NCI-H524 treated with DMSO at 0.1 percent for 48 hours (cell line): ENCODE measurements around the gene KIF26A.

Source experiments
- DNase-seq: peaks from one replicate; lab custom pipeline; 2025; lab: John Stamatoyannopoulos, UW

KIF26A gene

DNA sequence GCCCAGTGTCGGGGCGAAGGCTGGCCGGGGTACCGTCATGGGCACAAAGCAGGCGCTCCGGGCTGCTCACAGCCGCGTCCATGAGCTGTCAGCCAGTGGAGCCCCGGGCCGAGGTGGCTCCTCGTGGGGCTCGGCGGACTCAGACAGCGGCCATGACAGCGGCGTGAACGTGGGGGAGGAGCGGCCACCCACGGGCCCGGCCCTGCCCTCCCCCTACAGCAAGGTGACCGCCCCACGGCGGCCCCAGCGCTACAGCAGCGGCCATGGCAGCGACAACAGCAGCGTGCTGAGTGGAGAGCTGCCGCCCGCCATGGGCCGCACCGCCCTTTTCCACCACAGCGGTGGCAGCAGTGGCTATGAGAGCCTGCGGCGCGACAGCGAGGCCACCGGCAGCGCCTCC, 39.0 kb downstream of the KIF26A start:
- no peak for DNase-seq

DNA sequence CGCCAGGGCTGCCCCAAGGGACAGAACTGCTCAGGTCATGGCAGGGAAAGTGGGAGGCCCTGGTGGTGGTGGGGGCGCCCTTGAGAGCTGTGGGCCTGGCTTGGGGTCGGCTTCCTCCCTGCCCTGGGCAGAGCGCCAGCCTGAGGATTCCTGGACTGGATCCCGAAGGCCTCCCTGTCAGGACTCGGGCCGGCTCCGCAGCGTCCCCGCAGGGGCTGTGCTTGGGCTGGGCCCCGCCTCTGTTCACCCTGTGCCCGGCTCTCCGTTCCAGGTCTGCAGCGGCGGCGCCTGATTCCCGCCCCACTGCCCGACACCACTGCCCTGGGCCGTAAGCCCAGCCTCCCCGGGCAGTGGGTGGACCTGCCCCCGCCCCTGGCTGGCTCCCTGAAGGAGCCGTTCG, 39.9 kb downstream of the KIF26A start:
- DNase-seq, result no peak

DNA sequence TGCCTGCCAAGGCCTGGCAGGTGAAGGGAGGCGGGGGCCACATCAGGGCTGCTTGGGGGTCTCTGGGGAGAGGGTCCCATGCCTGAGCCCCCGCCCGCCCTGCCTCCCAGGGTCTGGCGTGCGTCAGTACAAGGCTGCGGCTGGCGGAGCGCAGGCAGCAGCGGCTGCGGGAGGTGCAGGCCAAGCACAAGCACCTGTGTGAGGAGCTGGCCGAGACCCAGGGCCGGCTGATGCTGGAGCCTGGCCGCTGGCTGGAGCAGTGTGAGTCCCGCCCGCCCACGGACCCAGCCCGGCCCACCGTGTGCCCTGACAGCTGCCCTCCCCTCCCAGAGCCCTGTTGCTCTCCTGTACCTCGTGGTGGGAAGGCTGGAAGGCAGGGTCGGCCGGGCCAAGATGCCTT, 40.7 kb downstream of the KIF26A start:
- DNase-seq, result no peak

DNA sequence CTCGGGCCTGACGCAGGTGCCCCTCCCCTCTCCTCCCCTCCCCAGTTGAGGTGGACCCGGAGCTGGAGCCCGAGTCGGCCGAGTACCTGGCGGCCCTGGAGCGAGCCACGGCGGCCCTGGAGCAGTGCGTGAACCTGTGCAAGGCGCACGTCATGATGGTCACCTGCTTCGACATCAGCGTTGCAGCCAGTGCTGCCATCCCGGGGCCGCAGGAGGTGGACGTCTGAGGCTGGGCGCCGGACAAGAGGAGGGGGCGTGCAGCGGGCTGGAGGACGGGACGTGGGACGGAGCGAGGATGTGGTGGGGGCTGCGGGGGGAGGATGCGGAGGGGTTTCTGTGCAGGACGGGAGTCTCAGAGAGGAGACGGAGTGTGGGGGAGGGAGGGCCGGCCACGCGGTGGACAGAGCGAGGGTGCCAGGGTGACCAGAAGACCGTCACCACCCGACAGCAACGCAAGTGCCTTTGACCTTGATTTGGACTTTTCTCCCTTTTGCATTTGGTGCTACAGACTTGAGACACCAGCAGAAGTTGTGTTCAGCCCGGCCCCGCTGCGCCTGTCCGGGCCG, 41.3 kb downstream of the KIF26A start:
- no peak for DNase-seq

DNA sequence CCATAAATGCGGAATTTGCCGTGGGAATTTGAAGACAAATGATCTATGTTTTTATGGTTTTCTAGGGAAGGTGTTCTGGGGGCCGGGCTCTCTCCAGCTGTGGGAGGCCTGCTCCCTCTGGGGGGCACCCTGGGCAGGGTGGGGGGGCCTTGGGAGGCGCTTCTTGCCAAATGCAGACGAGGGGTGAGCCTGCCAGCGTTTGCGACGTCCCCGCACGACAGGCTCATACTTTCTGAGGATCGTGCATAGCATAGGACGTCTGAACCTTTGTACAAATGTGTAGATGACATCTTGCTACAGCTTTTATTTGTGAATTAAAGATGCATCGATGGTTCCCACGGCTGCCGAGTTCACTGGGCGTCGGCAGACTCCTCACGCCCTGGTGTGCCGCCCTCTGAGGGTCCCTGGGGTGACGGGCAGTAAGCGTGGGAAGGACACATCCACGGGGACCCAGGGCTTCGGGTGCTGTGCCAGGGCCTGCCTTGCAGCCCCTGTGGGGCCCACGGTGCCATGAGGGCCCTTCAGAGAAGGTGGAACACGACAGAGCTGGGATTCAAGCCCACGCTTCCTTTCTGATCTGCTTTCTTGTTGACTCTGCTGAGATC, 42.3 kb downstream of the KIF26A start:
- no peak for DNase-seq

DNA sequence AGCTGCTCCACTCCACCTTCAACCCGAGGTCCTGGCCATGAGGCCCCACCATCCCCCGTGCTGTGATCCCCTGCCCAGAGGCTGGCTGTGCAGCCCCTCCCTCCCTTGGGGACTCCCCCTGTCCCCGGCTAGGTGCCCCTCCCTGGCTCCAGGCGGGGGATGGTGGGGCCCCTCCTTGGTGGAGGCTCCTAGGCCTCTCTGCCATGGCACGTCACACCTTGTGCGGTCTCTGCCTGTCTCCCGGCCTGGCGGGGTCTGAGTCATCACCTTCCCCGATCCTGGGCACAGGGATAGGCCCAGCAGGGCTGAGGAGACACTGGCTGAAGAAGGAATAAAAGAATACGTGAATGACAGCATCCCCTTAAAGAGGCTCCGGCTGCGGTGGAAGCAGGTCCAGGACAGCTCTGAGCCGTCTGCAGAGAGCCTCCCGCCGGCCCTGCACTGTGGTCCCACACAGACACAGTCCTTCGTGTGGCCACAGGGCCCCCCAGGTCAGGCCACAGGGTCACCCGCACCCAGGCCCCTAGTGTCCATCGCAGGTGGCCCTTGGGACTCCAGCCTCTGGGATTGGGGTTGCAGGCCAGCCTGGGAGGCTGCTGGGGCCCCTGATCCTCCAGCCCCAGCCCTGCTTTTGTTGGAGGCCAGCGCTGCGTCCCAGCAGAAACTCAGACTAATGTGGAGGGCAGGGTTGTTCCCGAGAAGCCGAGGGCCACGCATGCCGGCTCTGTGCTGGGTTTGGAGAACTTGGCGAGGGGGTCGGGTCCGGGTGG, 43.6 kb downstream of the KIF26A start:
- no peak for DNase-seq

DNA sequence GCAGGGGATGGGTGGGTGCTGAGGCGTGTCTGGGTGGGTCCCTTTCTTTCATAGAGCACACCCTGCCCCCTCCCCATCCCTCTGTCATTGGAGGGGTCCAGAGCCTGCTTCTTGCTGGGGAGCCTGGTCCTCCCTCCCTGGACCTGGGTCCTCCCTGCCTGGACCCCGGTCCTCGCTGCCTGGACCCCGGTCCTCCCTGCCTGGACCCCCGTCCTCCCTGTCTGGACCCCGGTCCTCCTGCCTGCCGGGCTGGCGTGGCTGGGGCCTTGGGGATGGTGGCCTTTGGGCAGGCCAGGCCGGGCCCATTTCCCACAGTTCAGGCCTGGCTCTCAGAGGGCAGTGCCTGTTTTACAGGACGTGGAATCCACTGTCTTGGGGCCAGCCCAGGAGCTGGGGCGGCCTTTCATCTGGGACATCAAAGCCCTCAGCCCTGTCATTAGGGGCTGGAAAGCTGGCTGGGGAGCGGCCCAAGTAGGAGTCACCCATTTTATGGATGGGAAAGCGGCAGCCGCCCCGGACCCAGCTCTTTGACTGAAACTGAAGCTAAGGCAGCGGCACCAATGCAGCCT, 44.6 kb downstream of the KIF26A start:
- no peak for DNase-seq

DNA sequence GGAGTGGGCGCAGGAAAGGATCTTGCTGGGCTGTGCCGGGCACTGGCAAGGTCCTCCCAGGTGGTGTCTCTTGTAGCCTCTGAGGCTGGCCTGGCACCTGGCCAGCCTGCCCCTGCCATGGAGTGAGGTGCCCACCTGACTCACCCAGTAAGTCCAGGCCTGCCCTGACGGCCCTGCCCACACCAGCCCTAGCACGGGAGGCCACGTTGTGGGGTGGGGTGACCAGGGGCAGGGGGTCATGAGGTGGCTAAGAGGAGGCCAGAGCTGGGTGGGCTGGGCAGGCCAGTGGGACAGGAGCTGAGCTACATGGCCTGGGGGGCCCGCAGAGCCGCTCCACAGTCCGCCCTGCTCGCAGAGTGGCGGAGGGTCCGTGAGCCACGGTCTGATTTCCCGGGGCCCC, 45.4 kb downstream of the KIF26A start:
- no peak for DNase-seq

DNA sequence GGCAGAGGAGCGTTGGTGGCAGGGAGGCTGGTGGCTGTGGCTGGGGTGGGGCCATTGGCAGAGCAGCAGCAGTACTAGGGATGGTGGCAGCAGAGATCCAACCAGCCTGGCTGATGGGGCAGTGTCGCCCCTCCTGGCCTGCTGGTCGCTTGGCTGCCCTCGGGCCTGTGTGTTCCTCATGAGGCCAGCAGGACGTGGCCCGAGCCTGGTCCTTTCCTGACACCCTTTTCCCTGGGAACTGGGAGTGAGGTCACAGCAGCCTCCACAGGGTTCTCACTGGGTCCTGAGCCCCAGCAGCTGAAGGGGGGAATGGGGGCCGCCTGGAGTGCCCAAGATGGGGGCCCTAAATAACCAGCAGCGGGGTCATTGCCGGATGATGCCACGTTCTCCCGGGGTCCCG, 46.1 kb downstream of the KIF26A start:
- no peak for DNase-seq

DNA sequence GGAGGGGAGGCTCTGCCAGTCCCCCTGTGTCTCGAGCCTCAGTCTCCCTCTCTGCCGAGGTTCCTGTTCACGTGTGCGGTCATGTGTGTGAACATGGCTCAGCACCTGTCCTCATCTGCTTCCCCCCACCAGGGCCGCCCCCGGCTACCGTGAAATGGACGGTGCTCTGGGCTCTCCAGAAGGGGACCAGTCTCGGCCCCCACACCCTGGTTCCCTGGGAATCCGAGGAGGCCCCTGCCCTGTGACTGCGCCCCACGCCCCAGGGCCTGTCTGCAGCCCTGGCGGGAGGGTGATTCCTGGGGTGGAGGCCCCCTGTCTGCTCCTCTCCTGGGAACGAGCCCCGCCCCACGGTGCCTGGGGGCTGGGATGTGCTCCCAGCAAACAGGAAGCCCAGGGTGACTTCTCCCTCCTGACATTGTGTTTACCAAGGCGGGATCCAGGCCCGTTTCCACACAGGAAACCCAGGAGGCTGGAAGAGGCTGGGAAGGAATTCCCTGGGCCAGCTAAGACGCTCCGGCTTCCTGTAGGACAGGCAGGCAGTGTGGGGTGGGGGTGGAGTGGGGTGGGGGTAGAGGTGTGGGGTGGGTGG, 46.6 kb downstream of the KIF26A start:
- no peak for DNase-seq

DNA sequence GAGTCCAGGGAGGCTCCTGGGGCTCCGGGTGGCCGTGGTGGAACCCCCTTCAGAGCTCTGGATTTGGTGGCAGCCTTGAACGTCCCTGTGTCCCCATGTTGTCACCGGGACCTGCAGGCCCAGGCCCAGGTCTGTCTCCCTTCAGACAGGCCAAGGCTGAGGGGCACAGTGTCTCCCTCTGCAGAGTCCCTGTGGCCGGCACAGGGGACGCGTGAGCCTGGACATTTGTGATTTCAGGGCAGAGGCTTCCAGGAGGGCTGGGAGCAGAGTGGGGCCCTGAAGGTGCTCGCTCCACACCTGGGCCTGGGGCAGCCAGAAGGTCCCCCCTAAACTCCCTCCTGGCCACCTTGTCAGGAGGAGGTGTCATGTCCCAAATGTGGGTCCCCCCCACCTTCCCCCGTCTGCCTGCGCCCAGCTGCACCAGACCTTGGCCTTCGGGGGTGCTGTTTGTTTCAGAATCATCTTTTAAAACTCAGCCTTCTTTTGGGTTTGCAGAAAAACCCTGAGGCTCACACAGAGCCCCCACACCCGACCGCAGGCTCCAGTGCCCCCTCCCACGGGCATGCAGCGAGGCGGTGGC, 47.6 kb downstream of the KIF26A start:
- no peak for DNase-seq

DNA sequence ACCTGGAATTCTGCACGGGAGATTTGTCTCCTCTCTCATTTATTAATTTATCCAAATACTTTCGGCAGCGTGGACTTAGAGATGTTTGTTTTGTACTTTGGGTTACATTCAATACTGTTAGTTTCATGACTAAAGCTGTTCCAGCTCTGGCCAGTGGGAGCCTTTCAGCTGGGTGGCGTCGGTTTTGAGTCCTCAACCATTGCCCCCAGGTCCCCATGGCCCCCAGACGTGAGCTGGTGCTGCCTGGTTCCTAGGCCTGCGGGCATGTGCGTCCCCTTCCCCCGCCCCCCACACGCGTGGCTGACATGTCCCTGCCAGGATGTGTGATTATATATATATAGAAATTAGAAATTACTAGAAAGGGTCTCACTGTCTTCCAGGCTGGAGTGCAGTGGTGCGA, 48.2 kb downstream of the KIF26A start:
- no peak for DNase-seq

DNA sequence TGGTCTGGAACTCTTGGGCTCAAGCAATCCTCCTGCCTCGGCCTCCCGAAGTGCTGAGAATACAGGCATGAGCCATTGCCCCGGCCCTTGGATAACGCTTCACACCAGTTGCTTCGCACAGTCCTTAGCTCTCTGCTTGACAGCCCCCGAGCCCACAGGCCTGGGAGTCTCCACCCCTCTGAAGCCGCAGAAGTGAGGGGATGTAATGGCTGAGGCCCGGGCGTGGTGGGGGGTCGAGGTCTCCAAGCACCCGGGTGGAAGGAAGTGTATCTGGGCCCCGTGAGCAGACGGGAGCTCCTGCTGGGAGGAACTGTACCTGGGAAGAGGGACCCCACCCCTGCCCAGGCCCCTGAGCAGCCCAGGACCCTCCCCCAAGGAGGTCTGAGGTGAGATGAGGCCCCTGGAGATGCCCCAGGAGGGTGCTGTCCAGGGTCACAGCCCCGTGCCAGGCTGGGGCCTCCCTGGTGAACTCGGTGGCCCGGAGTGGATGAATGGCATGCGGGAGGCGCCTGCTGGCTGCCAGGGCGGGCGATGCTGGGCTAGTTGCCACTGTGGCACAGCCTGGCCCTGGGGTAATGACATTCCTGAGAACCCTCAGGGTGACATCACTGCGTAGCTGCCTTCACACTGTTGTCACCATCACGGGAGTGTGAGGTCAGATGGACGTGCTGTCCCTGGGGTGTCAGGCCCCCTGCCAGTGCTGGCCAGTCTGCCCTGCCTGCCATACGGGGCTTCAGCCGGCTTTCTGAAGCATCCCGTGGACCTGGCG, 48.9 kb downstream of the KIF26A start:
- no peak for DNase-seq

DNA sequence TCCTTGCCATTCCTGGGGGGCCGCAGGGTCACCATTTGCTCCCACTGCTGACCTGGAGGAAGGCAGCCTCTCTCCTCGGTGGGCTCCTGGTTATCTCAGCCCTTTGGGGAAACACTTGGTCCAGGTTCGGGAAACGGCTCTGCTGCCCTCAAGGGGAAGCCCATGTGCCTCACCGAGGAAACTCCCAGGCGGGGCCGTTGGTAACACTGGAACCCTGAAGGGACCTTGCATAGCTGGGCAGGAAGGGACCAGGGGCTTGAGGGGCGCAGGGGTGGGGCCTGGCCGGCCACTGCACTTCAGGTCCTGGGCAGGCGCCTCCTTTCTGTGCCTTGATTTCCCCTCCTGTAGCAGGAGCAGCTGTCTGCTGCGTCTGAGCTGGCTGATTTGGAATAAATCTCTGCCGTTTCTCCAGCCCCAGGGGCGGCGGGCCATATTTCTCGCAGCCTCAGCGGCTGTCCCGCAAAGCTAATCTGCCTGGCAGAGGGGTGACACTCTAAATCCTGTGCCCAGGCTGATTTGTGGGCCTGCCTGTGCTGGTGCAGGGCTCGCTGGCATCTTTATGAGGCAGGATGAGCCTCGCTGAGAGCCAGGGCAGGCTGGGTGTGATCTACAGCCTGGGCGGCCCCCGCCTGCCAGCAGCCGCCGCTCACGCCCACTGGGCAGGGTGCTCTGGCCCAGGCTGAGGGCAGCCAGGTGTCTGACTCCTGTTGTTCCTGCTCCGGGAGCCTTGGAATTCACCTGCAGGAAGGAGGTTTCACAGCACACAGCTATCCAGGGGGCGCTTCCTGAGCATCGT, 49.7 kb downstream of the KIF26A start:
- DNase-seq, result no peak

DNA sequence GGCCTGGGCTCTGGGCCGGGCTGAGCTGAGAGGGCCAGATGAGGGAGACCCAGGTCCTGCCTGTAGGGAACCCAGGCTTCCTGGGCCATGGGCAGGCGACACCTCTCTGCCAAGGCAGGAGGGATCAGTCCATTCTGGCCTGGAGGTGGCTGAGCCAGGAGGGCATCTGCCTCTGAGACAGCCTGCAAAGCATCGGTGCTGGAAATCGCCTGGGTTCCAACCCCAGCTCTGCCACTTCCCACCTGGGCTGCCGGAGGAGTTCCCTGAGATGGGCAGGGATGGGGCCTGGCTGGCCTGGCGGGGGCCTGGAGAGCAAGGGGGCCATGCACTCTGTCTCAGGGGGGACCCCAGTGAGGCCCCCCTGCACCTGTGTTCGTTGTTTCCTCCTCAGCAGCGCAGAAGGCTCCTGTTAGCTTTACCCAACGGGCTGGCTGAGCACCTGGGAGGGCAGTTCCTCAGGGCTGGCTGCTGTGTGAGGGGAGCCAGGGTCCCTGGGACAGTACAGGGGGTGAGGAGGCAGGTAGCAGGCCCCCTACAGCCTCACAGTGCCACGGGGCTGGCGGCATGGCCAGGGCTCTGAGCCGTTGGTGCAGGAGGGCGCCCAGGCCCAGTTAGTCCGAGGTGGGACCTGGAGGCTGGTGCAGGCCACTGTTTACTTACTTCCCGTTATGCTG, 50.5 kb downstream of the KIF26A start:
- no peak for DNase-seq

DNA sequence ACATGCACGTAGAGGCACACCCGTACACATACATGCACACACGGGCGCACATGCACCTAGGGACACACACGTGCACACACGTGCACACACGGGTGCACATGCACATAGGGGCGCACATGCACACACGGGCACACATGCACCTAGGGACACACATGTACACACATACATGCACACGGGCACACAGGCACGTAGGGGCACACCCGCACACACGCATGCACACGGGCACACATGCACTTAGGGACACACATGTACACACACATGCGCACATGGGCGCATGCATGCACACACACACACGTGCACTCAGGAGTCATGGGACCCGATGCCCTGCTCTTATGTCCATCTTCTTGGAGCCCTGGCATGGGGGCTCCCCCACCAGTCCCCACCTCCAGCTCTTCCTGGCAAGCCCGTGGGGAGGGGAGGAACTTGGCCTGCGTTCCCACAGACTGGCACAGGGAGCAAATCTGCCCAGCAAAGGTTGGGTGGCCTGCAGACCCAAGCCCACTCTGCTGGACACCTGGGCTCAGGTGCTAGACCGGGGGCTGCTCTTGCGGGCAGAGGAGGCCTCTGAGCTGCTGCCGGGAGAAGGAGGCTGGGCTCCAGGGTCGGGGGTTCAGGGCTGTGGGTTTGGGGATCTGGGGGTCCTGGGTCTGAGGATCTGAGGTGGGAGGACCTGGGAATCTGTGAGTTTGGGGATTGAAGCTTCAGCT, 51.4 kb downstream of the KIF26A start:
- DNase-seq, result no peak

DNA sequence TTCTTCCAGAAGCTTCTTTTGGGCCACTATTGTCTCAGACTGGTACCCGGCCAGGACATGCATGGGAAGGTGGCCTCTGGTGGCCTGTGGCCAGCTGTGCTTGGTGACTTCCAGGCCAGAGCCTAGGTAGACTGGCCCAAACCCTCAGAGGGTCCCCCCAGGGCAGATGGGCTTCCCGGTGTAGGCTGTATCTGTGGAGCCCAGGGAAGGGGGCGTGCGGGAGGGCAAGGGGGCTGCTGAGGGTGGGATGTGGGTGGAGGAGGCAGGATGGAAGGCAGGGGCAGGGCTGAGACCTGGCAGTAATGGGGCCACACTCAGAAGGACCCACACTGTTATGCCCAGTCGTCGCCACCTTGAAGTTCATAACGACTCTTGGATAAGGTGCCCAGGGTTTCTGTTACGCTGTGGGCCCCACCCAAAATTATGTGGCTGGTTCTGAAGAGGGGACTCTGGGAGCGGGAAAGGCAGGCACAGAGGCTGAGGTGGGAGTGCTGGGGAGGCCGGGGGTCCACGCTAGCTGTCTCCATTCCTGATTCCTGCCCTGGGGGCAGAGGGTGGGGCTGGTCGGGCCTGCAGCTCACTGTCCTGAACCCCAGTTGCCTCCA, 52.1 kb downstream of the KIF26A start:
- DNase-seq, result no peak

DNA sequence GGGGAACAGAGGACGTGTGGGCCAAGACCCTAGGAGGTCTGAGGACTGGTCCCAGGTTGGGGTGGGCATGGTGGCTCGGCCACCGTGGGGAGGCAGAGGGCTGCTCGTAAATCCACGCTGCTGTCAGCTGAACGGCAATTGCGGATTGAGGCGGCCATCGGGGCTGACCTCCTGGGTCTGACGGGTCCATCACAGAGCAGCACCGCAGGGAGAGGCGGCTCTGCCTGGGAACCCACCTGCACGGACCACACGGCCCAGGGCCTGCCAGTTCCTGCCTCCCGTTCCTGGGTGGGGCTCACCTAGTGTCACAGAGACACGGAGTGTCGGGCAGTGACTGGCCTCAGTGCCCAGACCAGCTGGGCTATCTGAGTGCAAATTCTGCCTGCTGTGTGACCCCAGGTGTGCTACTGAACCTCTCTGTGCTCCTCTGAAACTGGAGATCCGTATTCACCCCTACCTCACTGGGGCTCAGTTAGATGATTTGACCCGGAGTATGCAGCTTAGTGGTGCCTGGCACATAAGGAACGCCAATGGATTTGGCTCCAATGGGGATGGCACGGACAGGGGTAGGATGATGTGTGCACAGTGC, 53.1 kb downstream of the KIF26A start:
- no peak for DNase-seq
